SK-N-MC (cell line): Measurements from ENCODE around the gene PANK2.

Source experiments
- DNase-seq: peaks from one replicate; pipeline ENCODE4 v3.0.0-alpha.2; 2011; ENCODE audit warnings: low read depth, low spot score
- H3K27ac ChIP-seq: fragments of 200-600 bp; sonication (generic); 2 replicates; pipeline ENCODE4 v1.5.1; 2016; ENCODE audit warnings: mixed run types
- H3K36me3 ChIP-seq: fragments of 200-600 bp; sonication (generic); 2 replicates; pipeline ENCODE4 v1.6.1; 2017; ENCODE audit warnings: antibody characterized with exemption, low read length, mixed read lengths; ENCODE audit not compliant: insufficient read depth
- H3K4me3 ChIP-seq: fragments of 200-600 bp; sonication (generic); 2 replicates; pipeline ENCODE4 v1.5.1; 2016
- H3K9ac ChIP-seq: fragments of 200-600 bp; sonication (generic); 2 replicates; pipeline ENCODE4 v1.8.0; 2017; ENCODE audit warnings: mixed run types, mixed read lengths; ENCODE audit not compliant: insufficient read length
- H3K9me3 ChIP-seq: fragments of 200-600 bp; sonication (generic); 2 replicates; pipeline ENCODE4 v1.6.1; 2017; ENCODE audit warnings: low read depth, mild to moderate bottlenecking, antibody characterized with exemption, low read length, moderate library complexity, mixed read lengths
- EZH2 ChIP-seq: fragments of 200-600 bp; sonication (generic); IDR thresholded peaks from one replicate; pipeline ENCODE4 v1.6.1; 2017; ENCODE audit warnings: antibody characterized with exemption
- FOXP2 ChIP-seq: optimal IDR thresholded peaks from 2 replicates; pipeline ENCODE3; 2011; ENCODE audit warnings: mild to moderate bottlenecking, moderate library complexity; ENCODE audit not compliant: insufficient read depth; ENCODE audit errors: extremely low read length, control extremely low read depth
- POLR2AphosphoS5 ChIP-seq: IDR thresholded peaks from 2 replicates; pipeline ENCODE4 v1.6.1; 2012; ENCODE audit warnings: mild to moderate bottlenecking, low read depth, low read length, borderline replicate concordance

PANK2 gene

DNA sequence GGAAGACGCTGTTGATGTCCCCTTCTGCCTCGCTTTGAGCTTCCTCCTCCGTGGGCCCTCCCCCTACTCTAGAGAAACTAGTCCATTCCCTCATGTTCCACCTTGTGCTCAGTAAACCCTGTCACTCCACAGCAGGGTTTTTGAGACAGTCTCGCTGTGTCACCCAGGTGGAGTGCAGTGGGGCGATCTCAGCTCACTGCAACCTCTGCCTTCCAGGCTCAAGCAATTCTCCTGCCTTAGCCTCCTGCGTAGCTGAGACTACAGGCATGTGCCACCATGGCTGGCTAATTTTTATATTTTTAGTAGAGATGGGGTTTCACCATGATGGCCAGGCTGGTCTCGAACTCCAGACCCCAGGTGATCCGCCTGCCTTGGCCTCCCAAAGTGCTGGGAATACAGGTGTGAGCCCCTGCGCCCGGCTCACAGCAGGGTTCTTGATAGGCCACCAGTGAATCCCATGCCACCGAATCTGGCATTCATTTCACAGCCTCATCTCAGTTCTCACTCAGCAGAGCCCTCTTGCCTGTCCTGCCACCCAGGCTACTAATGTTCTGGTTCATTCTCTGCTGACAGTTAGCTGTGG is 36.0 kb downstream of the PANK2 start:
- H3K9me3 ChIP-seq: no peaks in the 10 kb centered on the region
- TF ChIP-seq EZH2: no peak
- no peak for TF ChIP-seq FOXP2
- TF ChIP-seq POLR2AphosphoS5: no peak
- no peak for DNase-seq
- no peak overlapping the region for H3K9ac ChIP-seq
- H3K27ac ChIP-seq: no peak overlapping the region
- H3K4me3 ChIP-seq: no peak overlapping the region
- peaks cover 40% of the 10 kb centered on the region for H3K36me3 ChIP-seq

DNA sequence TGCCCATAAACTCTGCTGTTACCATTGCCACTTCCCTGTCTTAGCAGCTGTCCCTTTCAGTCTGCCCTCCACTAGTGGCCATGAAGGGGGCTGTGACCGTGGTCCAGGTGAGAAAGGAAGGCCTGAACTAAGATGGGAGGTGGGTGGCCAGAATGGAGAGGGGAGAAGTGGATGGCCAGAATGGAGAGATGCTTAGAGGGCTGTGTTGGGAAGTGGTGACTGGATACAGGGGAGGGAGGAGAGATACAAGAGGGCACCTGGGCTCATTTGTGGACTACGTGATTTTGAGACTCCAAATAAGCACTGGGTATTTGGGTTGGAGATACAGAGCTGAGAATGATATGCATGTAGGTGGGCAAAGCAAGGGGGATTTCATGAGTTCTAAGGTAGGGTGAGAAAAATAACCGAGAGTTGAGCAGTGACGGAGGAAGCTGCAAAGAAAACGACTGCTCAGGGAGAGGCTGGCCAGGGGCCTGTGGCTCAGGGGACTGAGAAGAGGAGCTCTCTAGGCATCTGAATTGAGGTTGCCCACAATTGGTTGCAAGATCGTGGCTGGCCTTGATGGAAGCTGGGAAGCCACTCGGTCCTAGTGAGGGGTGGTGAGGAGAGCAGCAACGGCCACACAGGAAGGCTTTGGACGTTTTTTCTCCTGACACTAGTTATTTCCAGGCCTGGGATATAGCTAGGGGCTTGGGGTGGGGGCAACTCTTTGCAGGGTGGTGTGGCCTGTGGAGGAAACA is 36.9 kb downstream of the PANK2 start:
- H3K27ac ChIP-seq: no peak overlapping the region
- no peaks in the 10 kb centered on the region for H3K9me3 ChIP-seq
- H3K4me3 ChIP-seq: no peak overlapping the region
- no peak for DNase-seq
- peaks cover 36% of the 10 kb centered on the region for H3K36me3 ChIP-seq
- TF ChIP-seq EZH2: no peak
- no peak for TF ChIP-seq FOXP2
- TF ChIP-seq POLR2AphosphoS5: no peak; the same call in 1 of the 2 replicates
- no peak overlapping the region for H3K9ac ChIP-seq

DNA sequence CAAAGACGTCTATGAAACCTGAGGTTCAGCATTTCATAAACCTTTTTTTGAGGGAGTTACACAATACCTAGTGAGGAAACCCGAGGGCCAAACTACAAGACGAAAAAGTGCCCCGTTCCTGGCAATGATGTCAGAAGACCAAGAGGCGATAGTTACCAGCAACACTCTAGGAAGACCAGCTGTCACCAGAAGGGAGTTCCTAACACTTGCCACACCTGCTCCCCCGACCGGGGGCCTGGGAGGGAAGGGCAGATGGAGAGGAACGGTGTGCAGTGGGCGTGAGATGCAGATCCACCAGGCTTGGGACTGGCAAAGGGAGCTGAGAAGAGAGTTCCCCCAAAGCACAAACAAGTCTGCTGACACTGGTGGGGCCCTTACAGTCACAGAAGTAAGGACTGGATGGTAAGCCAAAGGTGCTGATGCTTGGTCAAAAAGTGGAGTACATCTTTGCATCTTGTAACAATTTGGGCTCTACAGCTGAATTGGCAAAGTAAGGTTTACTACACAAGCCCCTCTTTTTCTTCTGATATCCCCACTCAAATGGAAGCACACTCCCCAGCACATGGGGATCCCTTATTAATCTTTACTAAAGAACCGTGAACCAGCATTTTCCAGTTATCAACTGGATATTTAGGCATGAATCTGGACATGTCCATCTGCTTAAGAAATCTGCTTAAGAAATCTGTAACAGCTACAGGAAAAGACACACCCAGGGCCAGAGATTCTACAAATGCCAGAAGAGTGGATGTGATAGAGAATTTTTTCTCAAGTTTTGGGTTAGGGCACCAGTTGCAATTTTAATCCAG is 38.5 kb downstream of the PANK2 start:
- H3K9ac ChIP-seq: no peak overlapping the region
- H3K4me3 ChIP-seq: no peak overlapping the region
- TF ChIP-seq FOXP2 (no peak), POLR2AphosphoS5 (peak; percentile 69)
- H3K27ac ChIP-seq: peak overlapping the region; percentile 72; the same call in 1 of the 2 replicates
- DNase-seq: no peak
- H3K9me3 ChIP-seq: no peaks in the 10 kb centered on the region
- peaks cover 24% of the 10 kb centered on the region for H3K36me3 ChIP-seq

DNA sequence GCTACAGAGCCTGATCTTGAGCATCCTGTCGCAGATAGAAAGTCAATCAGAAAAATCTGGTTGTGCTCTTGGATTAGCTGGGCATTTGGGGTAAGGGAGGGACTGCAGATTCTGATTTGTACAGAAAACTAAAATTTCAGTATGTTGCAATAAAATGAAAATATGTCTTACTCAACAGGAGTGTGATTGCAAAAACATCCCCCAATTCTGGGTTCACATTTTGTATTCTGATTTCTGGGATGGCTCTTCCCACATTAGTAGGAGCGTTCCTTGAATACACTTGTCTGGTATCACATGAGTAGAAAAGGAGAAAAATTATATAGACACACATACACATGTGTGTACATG is 40.5 kb downstream of the PANK2 start:
- H3K36me3 ChIP-seq: peaks cover 17% of the 10 kb centered on the region; the same call in 1 of the 2 replicates
- H3K4me3 ChIP-seq: no peak overlapping the region
- peak overlapping the region; percentile 61 for H3K27ac ChIP-seq
- no peaks in the 10 kb centered on the region for H3K9me3 ChIP-seq
- H3K9ac ChIP-seq: no peak overlapping the region
- DNase-seq: no peak
- TF ChIP-seq POLR2AphosphoS5 (no peak), EZH2 (no peak), FOXP2 (no peak)

DNA sequence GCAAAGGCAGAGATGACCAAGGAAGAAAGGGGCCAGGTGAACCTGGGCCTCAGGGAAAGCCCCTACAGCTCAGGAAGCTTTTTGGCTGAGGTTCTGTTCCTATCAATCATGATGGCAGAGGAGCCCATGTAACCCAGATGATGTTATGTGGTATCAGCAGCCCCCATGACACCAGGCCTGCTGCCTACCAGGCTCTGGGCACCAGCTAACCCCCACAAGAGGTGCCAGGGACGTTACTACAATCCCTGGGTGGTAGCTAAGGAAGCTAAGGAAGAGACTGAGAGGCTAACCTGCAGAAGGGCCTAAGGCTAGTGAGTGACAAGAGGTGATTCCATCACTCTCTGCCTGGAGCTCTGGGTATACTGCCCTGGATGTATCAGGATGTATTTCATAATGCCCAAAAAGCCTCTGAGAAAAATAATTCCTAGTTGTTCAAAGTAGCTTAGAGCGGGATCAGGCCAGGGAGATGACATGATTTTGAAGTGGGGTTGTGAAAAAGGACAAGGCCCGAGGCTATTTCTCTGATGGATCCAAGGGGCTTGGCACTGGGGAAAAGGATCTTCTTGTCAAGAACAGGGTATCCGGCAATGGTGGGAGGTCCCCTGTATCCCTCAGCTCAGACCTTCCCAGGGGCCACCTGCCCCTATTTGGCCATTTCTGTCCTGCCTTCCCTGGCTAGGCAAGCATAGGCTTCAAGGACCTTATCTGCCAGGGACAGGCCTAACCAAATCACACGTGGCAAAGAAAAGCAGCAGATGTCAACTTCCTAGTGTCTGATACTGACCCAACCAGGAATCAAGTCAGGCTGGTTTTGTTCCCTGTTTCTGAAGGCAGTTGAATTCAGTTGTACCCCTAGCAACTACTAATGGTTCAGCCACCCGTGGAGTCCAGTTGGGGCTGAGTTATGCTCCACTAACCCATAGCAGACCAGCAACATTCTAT is 41.3 kb downstream of the PANK2 start:
- no peak for DNase-seq
- no peak overlapping the region for H3K4me3 ChIP-seq
- peaks cover 13% of the 10 kb centered on the region; the same call in 1 of the 2 replicates for H3K36me3 ChIP-seq
- TF ChIP-seq FOXP2: no peak
- peak; percentile 34 for TF ChIP-seq POLR2AphosphoS5
- peak overlapping the region; percentile 61 for H3K27ac ChIP-seq
- no peak overlapping the region for H3K9ac ChIP-seq
- no peaks in the 10 kb centered on the region for H3K9me3 ChIP-seq

DNA sequence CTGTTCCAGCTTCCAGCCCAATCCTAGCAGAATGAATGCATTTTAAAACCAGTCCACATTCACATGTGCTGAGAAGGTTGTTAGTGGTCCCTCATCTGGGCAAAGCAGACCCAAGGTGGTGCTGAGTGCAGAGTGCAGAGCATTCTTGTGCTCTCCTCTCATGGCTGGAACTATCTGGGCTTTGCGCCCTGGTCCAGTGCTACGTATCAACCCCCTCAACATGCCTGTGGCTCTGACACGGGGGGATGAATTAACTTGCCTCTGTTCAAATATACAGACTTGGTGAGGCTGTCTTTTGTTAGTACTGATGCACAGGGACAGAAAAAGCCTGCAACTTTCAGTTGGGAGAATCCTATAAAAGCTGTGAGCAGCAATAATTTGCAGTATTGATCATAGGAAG is 42.5 kb downstream of the PANK2 start:
- Histone ChIP-seq H3K27ac (0 out of 2 replicates have a peak overlapping the region, but pooled peaks have one; percentile 1), H3K4me3 (no peak overlapping the region), H3K9me3 (no peaks in the 10 kb centered on the region), H3K9ac (no peak overlapping the region), H3K36me3 (peaks cover 13% of the 10 kb centered on the region; the same call in 1 of the 2 replicates)
- DNase-seq: no peak
- TF ChIP-seq FOXP2 (no peak), POLR2AphosphoS5 (no peak)

DNA sequence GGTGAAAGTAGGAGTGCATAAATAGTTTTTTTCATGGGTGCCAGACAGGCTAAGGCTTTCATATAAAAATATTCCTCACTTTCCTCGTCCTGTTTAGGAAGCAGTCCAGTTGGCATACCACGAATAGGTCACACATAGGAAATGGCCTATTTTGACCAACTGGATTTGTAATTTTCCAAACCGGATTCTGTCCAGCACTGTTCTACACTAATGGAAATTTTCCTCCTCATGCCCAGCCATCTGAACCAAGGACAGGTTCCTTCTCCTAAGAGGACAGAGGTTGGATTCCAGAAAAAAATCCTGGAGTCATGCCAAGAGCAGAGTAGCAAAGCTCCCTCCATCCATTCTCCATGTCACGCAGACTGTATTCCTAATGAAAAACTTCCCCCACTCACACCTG is 43.1 kb downstream of the PANK2 start:
- Histone ChIP-seq H3K27ac (0 out of 2 replicates have a peak overlapping the region, but pooled peaks have one; percentile 1), H3K9me3 (no peaks in the 10 kb centered on the region), H3K9ac (no peak overlapping the region), H3K4me3 (no peak overlapping the region), H3K36me3 (peaks cover 14% of the 10 kb centered on the region; the same call in 1 of the 2 replicates)
- TF ChIP-seq FOXP2: no peak
- no peak for TF ChIP-seq EZH2
- no peak for TF ChIP-seq POLR2AphosphoS5
- DNase-seq: no peak

DNA sequence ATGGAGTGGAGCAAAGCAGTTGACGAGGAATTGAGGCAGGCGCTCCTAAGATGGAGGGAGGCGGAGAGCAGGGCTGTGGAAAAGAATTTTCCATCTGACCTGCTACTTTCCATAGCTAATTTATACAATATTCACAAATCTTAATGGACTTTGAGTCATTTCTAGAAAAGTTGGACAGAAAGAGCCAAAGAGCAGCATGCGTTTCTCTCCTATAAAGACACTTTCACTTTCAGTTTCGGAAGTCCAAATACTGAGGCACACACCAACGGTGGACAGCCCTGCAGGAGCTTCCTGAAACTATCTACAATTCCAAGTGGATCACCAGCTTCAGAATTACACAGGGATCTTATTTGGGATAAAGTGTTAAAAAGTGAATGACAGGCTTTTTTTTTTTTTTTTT is 43.5 kb downstream of the PANK2 start:
- TF ChIP-seq FOXP2 (no peak), POLR2AphosphoS5 (no peak), EZH2 (no peak)
- Histone ChIP-seq H3K27ac (no peak overlapping the region), H3K9me3 (no peaks in the 10 kb centered on the region), H3K4me3 (no peak overlapping the region), H3K9ac (no peak overlapping the region), H3K36me3 (peaks cover 19% of the 10 kb centered on the region; the same call in 1 of the 2 replicates)
- DNase-seq: no peak
